ENCODE results near the gene GPR162. TPM values are rescaled to one million over a fixed set of nuclear protein-coding genes. Genes with fewer than 3 reads are reported as not detected.

The GPR162 gene
- total and polyA plus RNA-seq, 2 of the 4 experiments (the other 2 are of a cell fraction), result 2.9 to 6.0 TPM

DNA sequence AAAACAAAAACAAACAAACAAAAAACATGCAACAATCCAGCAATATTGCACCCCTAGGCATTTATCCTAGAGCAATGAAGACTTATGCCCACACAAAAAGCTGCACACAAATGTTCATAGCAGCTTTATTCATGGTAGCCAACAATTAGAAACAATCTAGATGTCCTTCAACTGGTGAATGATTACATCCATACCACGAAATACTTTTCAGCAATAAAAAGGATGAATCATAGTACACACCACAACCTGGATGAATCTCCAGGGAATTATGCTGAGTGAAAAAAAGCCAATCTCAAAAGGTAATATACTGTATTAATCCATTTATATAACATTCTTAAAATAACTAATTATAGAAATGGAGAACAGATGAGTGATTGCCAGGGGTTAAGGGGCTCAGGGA, 14.5 kb upstream of the GPR162 start:
- POLR2A ChIA-PET (ENCODE audit: unreplicated experiment), result interaction anchor here (0.7 kb wide), 1 partner anchor 15 kb away, joined by 4 read pairs; the partner anchor contains the start of gene GPR162
- in situ Hi-C loops (cut with MboI; ENCODE audit: low sequenced_read_pairs) (no loop called here), intact Hi-C loops (cut with micrococcal nuclease) (no loop called here), dilution Hi-C loops (cut with HindIII; ENCODE audit: low sequenced_read_pairs, unreplicated experiment) (no loop called here)
- CTCF ChIA-PET, result no interaction called here
- no peak overlapping the region for H2BK120ac ChIP-seq (ENCODE audit: low read depth, low read length)
- peaks cover 3% of the 10 kb centered on the region; the same call in 1 of the 2 replicates for H3K36me3 ChIP-seq (ENCODE audit: control insufficient read depth, insufficient read depth, low read length)
- no peaks in the 10 kb centered on the region for H3K9me1 ChIP-seq (ENCODE audit: insufficient read depth, low read length)
- no peaks in the 10 kb centered on the region for H3K4me1 ChIP-seq (ENCODE audit: control insufficient read depth, insufficient read depth, low read length)
- no peak overlapping the region for H2AK9ac ChIP-seq (replicated peaks; ENCODE audit: low read depth, low read length, poor library complexity)
- no peaks in the 10 kb centered on the region for H3K9me3 ChIP-seq (ENCODE audit: control insufficient read depth, insufficient read depth, low read length)
- H3K4ac ChIP-seq (ENCODE audit: low read depth, low read length), result no peak overlapping the region
- no TSS peak for BruUV-seq (replicated peaks)
- TF ChIP-seq RAD21 (IDR thresholded peaks at IDR 0.05; ENCODE audit: low read length) (no peak), CHD1 (IDR thresholded peaks at IDR 0.05; ENCODE audit: low read depth, low read length) (no peak), RFX5 (IDR thresholded peaks at IDR 0.05; ENCODE audit: low read depth, low read length) (no peak), USF2 (IDR thresholded peaks at IDR 0.05; ENCODE audit: low read depth, low read length) (no peak), SMC3 (IDR thresholded peaks at IDR 0.05; ENCODE audit: low read depth, low read length) (no peak), BHLHE40 (IDR thresholded peaks at IDR 0.05; ENCODE audit: low read depth, low read length) (no peak), MXI1 (IDR thresholded peaks at IDR 0.05; ENCODE audit: borderline replicate concordance, low read depth, low read length) (no peak), POLR2A (IDR thresholded peaks at IDR 0.05; ENCODE audit: low read depth, low read length) (no peak), MAFK (IDR thresholded peaks at IDR 0.05; ENCODE audit: low read depth, low read length) (no peak)
- TF ChIP-seq, protein P1, sequence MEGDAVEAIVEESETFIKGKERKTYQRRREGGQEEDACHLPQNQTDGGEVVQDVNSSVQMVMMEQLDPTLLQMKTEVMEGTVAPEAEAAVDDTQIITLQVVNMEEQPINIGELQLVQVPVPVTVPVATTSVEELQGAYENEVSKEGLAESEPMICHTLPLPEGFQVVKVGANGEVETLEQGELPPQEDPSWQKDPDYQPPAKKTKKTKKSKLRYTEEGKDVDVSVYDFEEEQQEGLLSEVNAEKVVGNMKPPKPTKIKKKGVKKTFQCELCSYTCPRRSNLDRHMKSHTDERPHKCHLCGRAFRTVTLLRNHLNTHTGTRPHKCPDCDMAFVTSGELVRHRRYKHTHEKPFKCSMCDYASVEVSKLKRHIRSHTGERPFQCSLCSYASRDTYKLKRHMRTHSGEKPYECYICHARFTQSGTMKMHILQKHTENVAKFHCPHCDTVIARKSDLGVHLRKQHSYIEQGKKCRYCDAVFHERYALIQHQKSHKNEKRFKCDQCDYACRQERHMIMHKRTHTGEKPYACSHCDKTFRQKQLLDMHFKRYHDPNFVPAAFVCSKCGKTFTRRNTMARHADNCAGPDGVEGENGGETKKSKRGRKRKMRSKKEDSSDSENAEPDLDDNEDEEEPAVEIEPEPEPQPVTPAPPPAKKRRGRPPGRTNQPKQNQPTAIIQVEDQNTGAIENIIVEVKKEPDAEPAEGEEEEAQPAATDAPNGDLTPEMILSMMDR (conservative IDR thresholded peaks at IDR 0.05; ENCODE audit: low read depth, low read length), result no peak
- H2BK5ac ChIP-seq (ENCODE audit: low read depth, low read length, poor library complexity, severe bottlenecking), result no peak overlapping the region
- H3K79me1 ChIP-seq (ENCODE audit: low read depth in 1 of 2, low read length in 2 of 2), result no peaks in the 10 kb centered on the region
- H3K56ac ChIP-seq (ENCODE audit: extremely low read depth, insufficient read depth, low read length), result no peak overlapping the region
- no peak overlapping the region for H2BK20ac ChIP-seq (ENCODE audit: low read depth, low read length)
- ATAC-seq (ENCODE audit: low read depth) (no peak), DNase-seq (no peak)
- H4K8ac ChIP-seq (ENCODE audit: low read depth in 2 of 2, low read length in 2 of 2), result no peak overlapping the region
- no peak overlapping the region for H3K4me2 ChIP-seq (ENCODE audit: low read depth, low read length)
- no peak overlapping the region for H3K18ac ChIP-seq (ENCODE audit: low read depth, low read length)
- WGBS, 2 experiments (ENCODE audit: extremely low coverage in 2 of 2, insufficient read length in 1 of 2), result no CpG with 5 or more reads among the region's 1 CpG
- H2BK15ac ChIP-seq (ENCODE audit: low read depth, low read length), result no peak overlapping the region
- no peak overlapping the region for H3K23ac ChIP-seq (ENCODE audit: low read depth, low read length)
- no peak overlapping the region for H3K4me3 ChIP-seq (ENCODE audit: insufficient read depth, low read depth, low read length)
- H4K5ac ChIP-seq (ENCODE audit: low read depth, low read length), result no peak overlapping the region
- H2AFZ ChIP-seq (replicated peaks; ENCODE audit: low read length, poor library complexity), result no peak overlapping the region
- H3K9ac ChIP-seq (ENCODE audit: low read depth, low read length), result no peak overlapping the region
- H4K91ac ChIP-seq (ENCODE audit: insufficient read depth, low read depth, low read length), result no peak overlapping the region
- no peak overlapping the region for H3K27ac ChIP-seq (ENCODE audit: insufficient read depth, low read length)
- H4K20me1 ChIP-seq (ENCODE audit: insufficient read depth, low read length), result no peaks in the 10 kb centered on the region
- no peaks in the 10 kb centered on the region for H3K27me3 ChIP-seq (ENCODE audit: control insufficient read depth, insufficient read depth, low read length)
- no peak overlapping the region for H2AK5ac ChIP-seq (ENCODE audit: low read depth, low read length)
- H3K14ac ChIP-seq (replicated peaks; ENCODE audit: low read depth, low read length), result no peak overlapping the region

All from IMR-90 (cell line).